HCT116 (cell line): ENCODE data around the gene RNGTT. TPM values are rescaled to one million over a fixed set of nuclear protein-coding genes. Genes with fewer than 3 reads are reported as not detected.

Experiments
- ATAC-seq: fragments of 200-7000 bp; cut with Tn5 transposase; 2 replicates; pipeline ENCODE4 v1.9.1; 2020; ENCODE audit warnings: mild to moderate bottlenecking, moderate library complexity
- BruUV-seq: library from RNA; stranded (reverse); fragments of 400-500 nt; replicated peaks from 2 replicates; lab custom pipeline; 2021; lab: Mats Ljungman, UMichigan
- CTCF ChIA-PET: fragments of 300-600 bp; sonication (Branson Sonifier 250); formaldehyde crosslinking; loops from one replicate; lab custom pipeline; 2021; ENCODE audit warnings: antibody characterized with exemption; lab: Charles Lee
- POLR2A ChIA-PET: fragments of 300-600, 350-600 bp; sonication (Branson Sonifier 250); formaldehyde crosslinking; loops from one replicate; lab custom pipeline; 2021; ENCODE audit warnings: antibody characterized with exemption; lab: Charles Lee
- RAD21 ChIA-PET, 2 experiments: fragments of 300-600 bp; sonication (Branson Sonifier 250); formaldehyde crosslinking; loops; one replicate each; lab custom pipeline; 2023; ENCODE audit warnings: low total read pairs in 2 of 2; ENCODE audit not compliant: uncharacterized antibody in 2 of 2, unreplicated experiment in 2 of 2, low non-redundant PET in 1 of 2; lab: Charles Lee
- DNase-seq: peaks from one replicate; pipeline ENCODE4 v3.0.0-alpha.2; 2010; ENCODE audit warnings: low read depth, low spot score
- H2AFZ ChIP-seq: fragments of 200-600 bp; shearing (Covaris generic), sonication (generic); 2 replicates; pipeline ENCODE4 v1.6.1; 2017; ENCODE audit warnings: low read depth, mixed run types, mixed read lengths, antibody characterized with exemption, low read length; ENCODE audit not compliant: poor library complexity, severe bottlenecking
- H3K27ac ChIP-seq: 2 replicates; pipeline ENCODE4 v1.5.1; 2012; ENCODE audit warnings: low read depth, low read length
- H3K27me3 ChIP-seq: fragments of 200-600 bp; sonication (generic); 2 replicates; pipeline ENCODE4 v1.6.1; 2016; ENCODE audit warnings: mixed run types, low read length, mixed read lengths; ENCODE audit not compliant: insufficient read depth
- H3K36me3 ChIP-seq, 2 experiments: fragments of 200-500 bp in 1 of 2; fragments of 200-600 bp in 1 of 2; sonication (Bioruptor generic) in 1 of 2; sonication (generic) in 1 of 2; 2 replicates each; pipeline versions ENCODE4 v1.5.1 to v1.6.1; 2014 to 2016; ENCODE audit warnings: low read length in 2 of 2, inconsistent platforms in 1 of 2, mixed read lengths in 1 of 2, mixed run types in 1 of 2; ENCODE audit not compliant: insufficient read depth in 2 of 2, control insufficient read depth in 1 of 2
- H3K4me1 ChIP-seq, 2 experiments: fragments of 200-600 bp in 1 of 2; sonication (generic) in 1 of 2; 2 replicates each; pipeline versions ENCODE4 v1.5.1 to v1.6.1; 2012 to 2017; ENCODE audit warnings: low read length in 2 of 2, inconsistent platforms in 1 of 2, mild to moderate bottlenecking in 1 of 2, mixed read lengths in 1 of 2, mixed run types in 1 of 2, moderate library complexity in 1 of 2; ENCODE audit not compliant: insufficient read depth in 2 of 2, control insufficient read depth in 1 of 2
- H3K4me2 ChIP-seq: fragments of 200-600 bp; sonication (generic); 2 replicates; pipeline ENCODE4 v1.6.1; 2017; ENCODE audit warnings: mixed run types, low read length, mixed read lengths
- H3K4me3 ChIP-seq, 2 experiments: fragments of 200-600 bp in 1 of 2; sonication (generic) in 1 of 2; replicated peaks in 1 of 2; 2 replicates each; pipeline ENCODE4 v1.5.1; 2011 to 2016; ENCODE audit warnings: low read length in 2 of 2, control low read depth in 1 of 2, low read depth in 1 of 2, mild to moderate bottlenecking in 1 of 2, mixed read lengths in 1 of 2, mixed run types in 1 of 2
- H3K79me2 ChIP-seq: fragments of 200-600 bp; sonication (generic); 2 replicates; pipeline ENCODE4 v1.6.1; 2017; ENCODE audit warnings: mild to moderate bottlenecking, mixed run types, low read length, moderate library complexity, mixed read lengths; ENCODE audit not compliant: insufficient read depth
- H3K9ac ChIP-seq: fragments of 200-600 bp; sonication (generic); 2 replicates; pipeline ENCODE4 v1.6.1; 2016; ENCODE audit warnings: low read length, mixed read lengths
- H3K9me2 ChIP-seq: fragments of 200-600 bp; sonication (generic), shearing (Covaris generic); 2 replicates; pipeline ENCODE4 v1.6.1; 2017; ENCODE audit warnings: mixed run types, mild to moderate bottlenecking, moderate library complexity; ENCODE audit not compliant: insufficient read depth
- H3K9me3 ChIP-seq, 2 experiments: fragments of 200-500 bp in 1 of 2; fragments of 200-600 bp in 1 of 2; sonication (Bioruptor generic) in 1 of 2; sonication (generic) in 1 of 2; 2 replicates each; pipeline ENCODE4 v1.6.1; 2014 to 2017; ENCODE audit warnings: low read length in 2 of 2, mixed read lengths in 2 of 2, inconsistent platforms in 1 of 2, low read depth in 1 of 2, mild to moderate bottlenecking in 1 of 2, mixed run types in 1 of 2, moderate library complexity in 1 of 2; ENCODE audit not compliant: control insufficient read depth in 1 of 2, insufficient read depth in 1 of 2
- H4K20me1 ChIP-seq: fragments of 200-600 bp; sonication (generic), shearing (Covaris generic); 2 replicates; pipeline ENCODE4 v1.6.1; 2017; ENCODE audit warnings: mixed run types, mild to moderate bottlenecking, moderate library complexity; ENCODE audit not compliant: insufficient read depth
- ATF3 ChIP-seq: IDR thresholded peaks from 2 replicates; pipeline ENCODE4 v1.6.1; 2012
- CTCF ChIP-seq, 3 experiments: fragments of 200-600 bp in 1 of 3; sonication (generic) in 1 of 3; IDR thresholded peaks in 2 of 3; conservative IDR thresholded peaks in 1 of 3; 2 replicates each; pipeline ENCODE4 v1.5.1; 2012 to 2017; ENCODE audit warnings: low read depth in 2 of 3, low read length in 2 of 3, antibody characterized with exemption in 1 of 3, borderline replicate concordance in 1 of 3, control low read depth in 1 of 3, mild to moderate bottlenecking in 1 of 3, mixed read lengths in 1 of 3, mixed run types in 1 of 3, moderate library complexity in 1 of 3; ENCODE audit not compliant: insufficient read depth in 1 of 3
- FOSL1 ChIP-seq: IDR thresholded peaks from 2 replicates; pipeline ENCODE4 v1.6.1; 2012; ENCODE audit warnings: low read depth
- JUND ChIP-seq: IDR thresholded peaks from 2 replicates; pipeline ENCODE4 v1.6.1; 2012
- POLR2AphosphoS5 ChIP-seq: IDR thresholded peaks from 2 replicates; pipeline ENCODE4 v1.6.1; 2011; ENCODE audit warnings: mild to moderate bottlenecking, low read depth, low read length, moderate library complexity
- SP1 ChIP-seq: IDR thresholded peaks from 2 replicates; pipeline ENCODE4 v1.6.1; 2012; ENCODE audit warnings: low read depth
- ZFX ChIP-seq: fragments of 450-650 bp; IDR thresholded peaks from 2 replicates; pipeline ENCODE4 v1.6.1; 2017
- intact Hi-C: fragments of 100-400 bp; cut with micrococcal nuclease; formaldehyde crosslinking; loops from 2 replicates; pipeline ENCODE4 v1.10.0; 2022
- total RNA-seq: library from RNA; stranded (reverse); gene quantifications from one replicate; pipeline ENCODE4 v1.2.1, GENCODE V29; 2021; ENCODE audit not compliant: unreplicated experiment
- TF ChIP-seq, protein P1 (sequence below): IDR thresholded peaks from 2 replicates; pipeline ENCODE4 v1.6.1; 2012

Gene RNGTT
- total RNA-seq, 1 experiment from 2014 or later: 23.0 TPM

DNA sequence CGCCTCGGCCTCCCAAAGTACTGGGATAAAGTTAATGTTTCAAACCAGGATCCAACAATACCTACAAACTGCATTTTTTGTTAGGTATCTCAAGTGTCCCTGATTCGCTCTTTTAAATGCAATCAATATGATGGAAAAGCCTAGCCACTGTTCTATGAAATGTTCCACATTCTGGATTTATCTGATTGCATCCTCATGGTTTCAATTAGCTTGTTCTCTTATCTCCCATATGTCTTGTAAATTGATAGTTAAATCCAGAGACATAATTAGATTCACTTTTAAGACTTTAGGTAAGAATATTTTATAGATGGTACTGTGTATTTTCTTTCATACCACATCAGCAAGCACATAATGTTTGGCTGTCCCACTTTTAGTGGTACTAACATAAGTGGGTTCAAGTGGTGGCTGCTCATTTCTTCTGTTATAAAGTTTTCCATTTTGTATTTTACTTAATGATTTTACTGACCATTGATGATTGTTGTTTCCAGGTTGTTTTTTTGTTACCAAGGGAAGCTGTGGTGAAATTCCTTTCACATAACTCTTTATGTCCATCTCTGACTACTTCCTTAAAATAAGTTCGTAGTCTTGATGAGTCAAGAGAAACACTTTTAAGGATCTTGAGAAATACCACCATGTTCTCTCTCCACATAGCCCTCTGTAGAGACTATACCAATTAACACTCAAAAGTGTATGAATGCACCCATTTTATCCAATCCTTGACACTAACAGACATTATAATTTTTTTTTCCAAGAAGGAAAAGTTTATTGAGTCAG lies 40.5 kb downstream of the RNGTT start:
- no peak overlapping the region for H3K27ac ChIP-seq
- H3K4me3 ChIP-seq: no peak overlapping the region

More for the DNA sequence above, 40.5 kb downstream of the RNGTT start:
- TF ChIP-seq, protein P1, sequence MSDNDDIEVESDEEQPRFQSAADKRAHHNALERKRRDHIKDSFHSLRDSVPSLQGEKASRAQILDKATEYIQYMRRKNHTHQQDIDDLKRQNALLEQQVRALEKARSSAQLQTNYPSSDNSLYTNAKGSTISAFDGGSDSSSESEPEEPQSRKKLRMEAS: no peak
- TF ChIP-seq POLR2AphosphoS5 (no peak), ATF3 (no peak), JUND (no peak), SP1 (no peak), FOSL1 (no peak), CTCF (IDR thresholded peaks at IDR 0.05 in 2 of 3, conservative IDR thresholded peaks at IDR 0.05 in 1 of 3; ENCODE audit: borderline replicate concordance in 1 of 3, insufficient read depth in 1 of 3, low read depth in 2 of 3, low read length in 2 of 3) (no peak), ZFX (no peak)
- Histone ChIP-seq H3K9ac (no peak overlapping the region), H3K4me1 (no peaks in the 10 kb centered on the region), H3K27me3 (no peaks in the 10 kb centered on the region), H2AFZ (no peak overlapping the region), H3K36me3 (peaks cover 0 to 6% of the 10 kb centered on the region in 2 experiments; a peak in 2 of 4 replicates), H3K9me2 (no peaks in the 10 kb centered on the region), H3K79me2 (no peaks in the 10 kb centered on the region), H3K4me2 (no peak overlapping the region), H3K9me3 (no peaks in the 10 kb centered on the region), H4K20me1 (no peaks in the 10 kb centered on the region)
- ChIA-PET CTCF (no interaction called here), POLR2A (no interaction called here), RAD21 (no interaction called here)
- ATAC-seq (no peak), DNase-seq (no peak)
- intact Hi-C loops: no loop called here
- BruUV-seq: no TSS peak
